ENCODE measurements around the gene TMCO2. TPM values are rescaled to one million over a fixed set of nuclear protein-coding genes. Genes with fewer than 3 reads are reported as not detected.

Gene TMCO2
- total RNA-seq, 1 donor, result not detected

GRCh38 chr1:40273547-40274166 lies 25.9 kb downstream of the TMCO2 start:
- Histone ChIP-seq H3K27ac (ENCODE audit: low read depth, low read length) (no peak overlapping the region), H3K79me2 (ENCODE audit: insufficient read depth, low read length) (peaks cover 28% of the 10 kb centered on the region), H3K4me3 (ENCODE audit: insufficient read depth, low read length) (no peak overlapping the region), H3K4me2 (ENCODE audit: insufficient read depth, low read length) (no peak overlapping the region), H3K36me3 (ENCODE audit: insufficient read depth, low read length) (peaks cover 57% of the 10 kb centered on the region), H4K20me1 (ENCODE audit: insufficient read depth, low read length) (peaks cover 6% of the 10 kb centered on the region), H3K27me3 (ENCODE audit: insufficient read depth, low read length) (no peaks in the 10 kb centered on the region), H3K4me1 (ENCODE audit: insufficient read depth, low read length) (peaks cover 13% of the 10 kb centered on the region), H3K9me3 (ENCODE audit: low read depth, low read length) (no peaks in the 10 kb centered on the region), H2AFZ (ENCODE audit: low read length) (no peak overlapping the region)
- DNase-seq (ENCODE audit: insufficient read length, low spot score, missing footprints), result no peak
- TF ChIP-seq, protein P1, sequence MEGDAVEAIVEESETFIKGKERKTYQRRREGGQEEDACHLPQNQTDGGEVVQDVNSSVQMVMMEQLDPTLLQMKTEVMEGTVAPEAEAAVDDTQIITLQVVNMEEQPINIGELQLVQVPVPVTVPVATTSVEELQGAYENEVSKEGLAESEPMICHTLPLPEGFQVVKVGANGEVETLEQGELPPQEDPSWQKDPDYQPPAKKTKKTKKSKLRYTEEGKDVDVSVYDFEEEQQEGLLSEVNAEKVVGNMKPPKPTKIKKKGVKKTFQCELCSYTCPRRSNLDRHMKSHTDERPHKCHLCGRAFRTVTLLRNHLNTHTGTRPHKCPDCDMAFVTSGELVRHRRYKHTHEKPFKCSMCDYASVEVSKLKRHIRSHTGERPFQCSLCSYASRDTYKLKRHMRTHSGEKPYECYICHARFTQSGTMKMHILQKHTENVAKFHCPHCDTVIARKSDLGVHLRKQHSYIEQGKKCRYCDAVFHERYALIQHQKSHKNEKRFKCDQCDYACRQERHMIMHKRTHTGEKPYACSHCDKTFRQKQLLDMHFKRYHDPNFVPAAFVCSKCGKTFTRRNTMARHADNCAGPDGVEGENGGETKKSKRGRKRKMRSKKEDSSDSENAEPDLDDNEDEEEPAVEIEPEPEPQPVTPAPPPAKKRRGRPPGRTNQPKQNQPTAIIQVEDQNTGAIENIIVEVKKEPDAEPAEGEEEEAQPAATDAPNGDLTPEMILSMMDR (IDR thresholded peaks at IDR 0.05; ENCODE audit: extremely low read depth, low read depth, low read length), result no peak

- Histone ChIP-seq H2AFZ (ENCODE audit: low read length) (no peak overlapping the region), H3K9me3 (ENCODE audit: low read depth, low read length) (no peaks in the 10 kb centered on the region), H3K4me2 (ENCODE audit: insufficient read depth, low read length) (no peak overlapping the region), H3K27me3 (ENCODE audit: insufficient read depth, low read length) (no peaks in the 10 kb centered on the region), H4K20me1 (ENCODE audit: insufficient read depth, low read length) (peaks cover 7% of the 10 kb centered on the region), H3K36me3 (ENCODE audit: insufficient read depth, low read length) (peaks cover 57% of the 10 kb centered on the region), H3K4me1 (ENCODE audit: insufficient read depth, low read length) (peaks cover 13% of the 10 kb centered on the region), H3K27ac (ENCODE audit: low read depth, low read length) (no peak overlapping the region), H3K79me2 (ENCODE audit: insufficient read depth, low read length) (peaks cover 29% of the 10 kb centered on the region), H3K4me3 (ENCODE audit: insufficient read depth, low read length) (no peak overlapping the region)
- no peak for DNase-seq (ENCODE audit: insufficient read length, low spot score, missing footprints)
- TF ChIP-seq, protein P1 (IDR thresholded peaks at IDR 0.05; ENCODE audit: extremely low read depth, low read depth, low read length), result no peak
Measured at GRCh38 chr1:40274331-40274730, 26.6 kb downstream of the TMCO2 start.

- H3K27ac ChIP-seq (ENCODE audit: low read depth, low read length), result no peak overlapping the region
- H3K4me3 ChIP-seq (ENCODE audit: insufficient read depth, low read length), result no peak overlapping the region
- peaks cover 53% of the 10 kb centered on the region for H3K36me3 ChIP-seq (ENCODE audit: insufficient read depth, low read length)
- H2AFZ ChIP-seq (ENCODE audit: low read length), result no peak overlapping the region
- H3K4me2 ChIP-seq (ENCODE audit: insufficient read depth, low read length), result no peak overlapping the region
- TF ChIP-seq, protein P1 (IDR thresholded peaks at IDR 0.05; ENCODE audit: extremely low read depth, low read depth, low read length), result no peak
- no peak for DNase-seq (ENCODE audit: insufficient read length, low spot score, missing footprints)
- no peaks in the 10 kb centered on the region for H3K9me3 ChIP-seq (ENCODE audit: low read depth, low read length)
- H3K27me3 ChIP-seq (ENCODE audit: insufficient read depth, low read length), result no peaks in the 10 kb centered on the region
- H3K4me1 ChIP-seq (ENCODE audit: insufficient read depth, low read length), result no peaks in the 10 kb centered on the region
- H3K79me2 ChIP-seq (ENCODE audit: insufficient read depth, low read length), result peaks cover 29% of the 10 kb centered on the region
- H4K20me1 ChIP-seq (ENCODE audit: insufficient read depth, low read length), result peaks cover 7% of the 10 kb centered on the region
Measured at GRCh38 chr1:40276122-40276521, 28.4 kb downstream of the TMCO2 start.

- Histone ChIP-seq H3K9me3 (ENCODE audit: low read depth, low read length) (no peaks in the 10 kb centered on the region), H3K27ac (ENCODE audit: low read depth, low read length) (no peak overlapping the region), H3K36me3 (ENCODE audit: insufficient read depth, low read length) (peaks cover 43% of the 10 kb centered on the region), H3K4me3 (ENCODE audit: insufficient read depth, low read length) (no peak overlapping the region), H4K20me1 (ENCODE audit: insufficient read depth, low read length) (peaks cover 4% of the 10 kb centered on the region), H2AFZ (ENCODE audit: low read length) (no peak overlapping the region), H3K4me1 (ENCODE audit: insufficient read depth, low read length) (no peaks in the 10 kb centered on the region), H3K79me2 (ENCODE audit: insufficient read depth, low read length) (peaks cover 12% of the 10 kb centered on the region), H3K4me2 (ENCODE audit: insufficient read depth, low read length) (no peak overlapping the region), H3K27me3 (ENCODE audit: insufficient read depth, low read length) (no peaks in the 10 kb centered on the region)
- DNase-seq (ENCODE audit: insufficient read length, low spot score, missing footprints), result no peak
- TF ChIP-seq, protein P1 (IDR thresholded peaks at IDR 0.05; ENCODE audit: extremely low read depth, low read depth, low read length), result no peak
Measured at GRCh38 chr1:40281853-40282252, 34.1 kb downstream of the TMCO2 start.

Measured in osteoblast (primary cell).